ENCODE measurements around the gene ATPAF1.

GRCh38 chr1:46687921-46688509 is 19.9 kb upstream of the ATPAF1 start:
- no peak for TF ChIP-seq CTCF (conservative IDR thresholded peaks at IDR 0.05)
- no peak for TF ChIP-seq EZH2 (IDR thresholded peaks at IDR 0.05; ENCODE audit: low read depth)
